ENCODE results near the gene SORCS2.

DNA sequence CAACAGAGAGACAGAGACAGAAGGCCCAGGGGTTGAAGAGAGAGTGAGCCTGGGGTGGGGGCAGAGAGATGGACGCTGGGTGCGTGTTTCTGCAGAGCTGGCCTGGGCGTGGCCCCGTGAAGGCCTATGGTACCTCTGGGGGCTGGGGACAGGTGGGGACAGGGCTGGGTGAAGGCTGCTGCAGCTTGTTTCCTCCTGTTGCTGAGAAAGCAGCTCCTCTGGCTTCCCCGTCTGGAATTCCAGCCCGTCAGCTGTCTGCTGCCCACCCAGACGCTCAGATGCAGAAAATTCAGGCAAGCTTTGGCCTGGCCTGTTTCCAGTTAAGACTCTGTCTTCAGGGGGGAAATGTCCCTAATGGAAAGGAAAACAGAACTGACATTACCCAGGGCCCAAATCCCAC is 319.2 kb downstream of the SORCS2 start:
- TF ChIP-seq, protein P1, sequence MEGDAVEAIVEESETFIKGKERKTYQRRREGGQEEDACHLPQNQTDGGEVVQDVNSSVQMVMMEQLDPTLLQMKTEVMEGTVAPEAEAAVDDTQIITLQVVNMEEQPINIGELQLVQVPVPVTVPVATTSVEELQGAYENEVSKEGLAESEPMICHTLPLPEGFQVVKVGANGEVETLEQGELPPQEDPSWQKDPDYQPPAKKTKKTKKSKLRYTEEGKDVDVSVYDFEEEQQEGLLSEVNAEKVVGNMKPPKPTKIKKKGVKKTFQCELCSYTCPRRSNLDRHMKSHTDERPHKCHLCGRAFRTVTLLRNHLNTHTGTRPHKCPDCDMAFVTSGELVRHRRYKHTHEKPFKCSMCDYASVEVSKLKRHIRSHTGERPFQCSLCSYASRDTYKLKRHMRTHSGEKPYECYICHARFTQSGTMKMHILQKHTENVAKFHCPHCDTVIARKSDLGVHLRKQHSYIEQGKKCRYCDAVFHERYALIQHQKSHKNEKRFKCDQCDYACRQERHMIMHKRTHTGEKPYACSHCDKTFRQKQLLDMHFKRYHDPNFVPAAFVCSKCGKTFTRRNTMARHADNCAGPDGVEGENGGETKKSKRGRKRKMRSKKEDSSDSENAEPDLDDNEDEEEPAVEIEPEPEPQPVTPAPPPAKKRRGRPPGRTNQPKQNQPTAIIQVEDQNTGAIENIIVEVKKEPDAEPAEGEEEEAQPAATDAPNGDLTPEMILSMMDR (conservative IDR thresholded peaks at IDR 0.05; ENCODE audit: low read length) = no peak
- no peak for TF ChIP-seq EZH2phosphoT487 (IDR thresholded peaks at IDR 0.05; ENCODE audit: borderline replicate concordance, low read depth, low read length)

All from OCI-LY7 (cell line).